DND-41 (cell line): Measurements from ENCODE around the gene PAPPA.

Source experiments
- CTCF ChIP-seq: IDR thresholded peaks from 2 replicates; pipeline ENCODE4 v1.5.1; 2012; ENCODE audit warnings: borderline replicate concordance, low read length, moderate library complexity, mild to moderate bottlenecking; ENCODE audit not compliant: poor library complexity, severe bottlenecking; ENCODE audit errors: extremely low read depth
- EZH2 ChIP-seq: IDR thresholded peaks from 3 replicates; pipeline ENCODE4 v1.6.1; 2012; ENCODE audit warnings: borderline replicate concordance, low read depth, mild to moderate bottlenecking, moderate library complexity, low read length, inconsistent platforms; ENCODE audit not compliant: severe bottlenecking

- TF ChIP-seq EZH2 (no peak), CTCF (no peak)
These were observed 215.1 kb downstream of the PAPPA start for GRCh38 chr9:116368680-116369079.
